ENCODE results near the gene SYT15. TPM values are rescaled to one million over a fixed set of nuclear protein-coding genes. Genes with fewer than 3 reads are reported as not detected.
"Not testable (repeated sequence)": the region's sequence is repeated elsewhere in the genome, so short reads cannot be mapped to it uniquely, and the experiment has no call there.

SYT15 gene
- total RNA-seq, 1 donor from 2014 or later: 12.5 TPM

DNA sequence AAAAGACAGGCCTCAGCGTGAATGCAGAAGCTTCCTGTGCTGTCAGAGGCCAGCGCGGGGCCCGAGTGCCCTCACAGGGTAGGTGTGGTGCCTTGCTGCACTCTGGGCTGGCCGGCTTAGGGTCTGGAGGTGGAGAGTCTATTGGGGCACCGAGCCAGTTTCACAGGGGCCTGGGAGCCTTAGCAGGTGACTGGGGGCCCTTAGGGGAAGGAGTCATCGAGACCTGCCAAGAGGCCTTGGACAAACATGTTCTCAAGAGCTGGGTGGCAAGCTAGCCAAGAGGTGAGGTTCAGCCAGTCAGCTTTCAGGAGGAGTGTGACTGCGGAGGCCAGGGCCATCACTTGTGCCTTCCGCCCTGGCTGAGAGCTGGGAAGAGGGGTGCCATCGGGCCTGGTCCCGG lies 3.6 kb downstream of the SYT15 start:
- H3K36me3 Mint-ChIP-seq (ENCODE audit: unreplicated experiment); H3K4me1 Mint-ChIP-seq (ENCODE audit: unreplicated experiment); H3K9me3 Mint-ChIP-seq (ENCODE audit: unreplicated experiment); H3K27me3 Mint-ChIP-seq (ENCODE audit: unreplicated experiment); DNase-seq (ENCODE audit: extremely low spot score, unreplicated experiment); H3K4me3 Mint-ChIP-seq (ENCODE audit: unreplicated experiment); H3K27ac Mint-ChIP-seq (ENCODE audit: unreplicated experiment): not testable (repeated sequence)

DNA sequence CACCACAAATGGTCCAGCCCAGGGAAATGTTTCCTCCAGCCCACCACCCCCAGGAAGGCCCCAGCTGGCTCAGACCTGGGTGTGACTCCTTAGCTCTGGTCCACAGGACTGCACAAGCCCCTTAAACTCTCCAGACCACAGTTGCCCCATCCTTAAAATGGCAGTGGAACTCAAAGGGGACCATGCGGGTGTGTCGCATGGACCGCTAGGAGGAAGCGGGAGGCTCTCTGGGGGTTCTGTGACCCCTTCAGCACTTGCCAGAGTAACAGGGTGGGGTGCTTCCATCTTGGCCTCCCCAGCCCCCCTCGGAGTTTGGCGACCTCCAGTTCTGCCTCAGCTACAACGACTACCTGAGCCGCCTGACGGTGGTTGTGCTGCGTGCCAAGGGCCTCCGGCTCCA lies 5.3 kb downstream of the SYT15 start:
- not testable (repeated sequence) for H3K36me3 Mint-ChIP-seq (ENCODE audit: unreplicated experiment); H3K4me3 Mint-ChIP-seq (ENCODE audit: unreplicated experiment); H3K4me1 Mint-ChIP-seq (ENCODE audit: unreplicated experiment); H3K27me3 Mint-ChIP-seq (ENCODE audit: unreplicated experiment); H3K27ac Mint-ChIP-seq (ENCODE audit: unreplicated experiment); H3K9me3 Mint-ChIP-seq (ENCODE audit: unreplicated experiment)
- peak; percentile 73 for DNase-seq (ENCODE audit: extremely low spot score, unreplicated experiment)

DNA sequence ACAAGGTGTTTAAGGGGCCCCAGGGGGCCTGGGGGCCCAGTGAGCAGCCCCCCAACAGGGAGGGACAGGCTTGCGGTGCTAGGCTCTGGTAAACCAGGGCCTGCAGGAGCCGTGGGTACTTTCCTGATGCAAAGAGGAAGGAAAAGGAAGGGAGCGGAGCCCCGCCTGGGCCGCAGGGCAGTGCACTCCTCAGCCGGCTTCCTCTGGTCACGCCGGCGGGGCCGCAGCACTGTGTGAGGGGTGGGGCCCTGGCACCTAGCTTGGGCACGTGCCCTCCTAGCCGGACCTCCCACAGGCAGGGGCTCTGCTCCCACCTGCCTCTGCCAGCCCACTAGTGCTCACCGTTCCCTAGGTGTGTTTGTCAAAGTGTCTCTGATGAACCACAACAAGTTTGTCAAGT lies 6.3 kb downstream of the SYT15 start:
- not testable (repeated sequence) for H3K27ac Mint-ChIP-seq (ENCODE audit: unreplicated experiment); H3K27me3 Mint-ChIP-seq (ENCODE audit: unreplicated experiment); DNase-seq (ENCODE audit: extremely low spot score, unreplicated experiment); H3K9me3 Mint-ChIP-seq (ENCODE audit: unreplicated experiment); H3K4me3 Mint-ChIP-seq (ENCODE audit: unreplicated experiment); H3K4me1 Mint-ChIP-seq (ENCODE audit: unreplicated experiment); H3K36me3 Mint-ChIP-seq (ENCODE audit: unreplicated experiment)

DNA sequence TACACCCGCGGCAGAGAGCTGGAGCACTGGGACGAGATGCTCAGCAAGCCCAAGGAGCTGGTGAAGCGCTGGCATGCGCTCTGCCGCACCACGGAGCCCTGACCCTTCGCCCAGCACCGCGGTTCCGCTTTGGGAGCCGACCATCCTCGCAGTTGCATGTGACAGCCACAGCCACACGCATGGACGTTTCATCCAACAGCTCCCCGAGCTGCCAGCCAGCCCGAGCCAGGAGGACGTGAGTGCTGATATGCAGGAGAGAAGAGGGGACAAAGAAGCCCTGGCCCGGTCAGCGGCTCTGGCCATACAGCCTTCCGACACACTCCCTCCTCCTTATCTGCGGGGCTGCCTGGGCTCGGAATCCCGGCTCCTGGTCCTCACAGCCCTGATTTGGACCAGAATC lies 8.6 kb downstream of the SYT15 start:
- H3K4me1 Mint-ChIP-seq (ENCODE audit: unreplicated experiment); H3K36me3 Mint-ChIP-seq (ENCODE audit: unreplicated experiment); H3K27ac Mint-ChIP-seq (ENCODE audit: unreplicated experiment); H3K9me3 Mint-ChIP-seq (ENCODE audit: unreplicated experiment); DNase-seq (ENCODE audit: extremely low spot score, unreplicated experiment); H3K27me3 Mint-ChIP-seq (ENCODE audit: unreplicated experiment); H3K4me3 Mint-ChIP-seq (ENCODE audit: unreplicated experiment): not testable (repeated sequence)

DNA sequence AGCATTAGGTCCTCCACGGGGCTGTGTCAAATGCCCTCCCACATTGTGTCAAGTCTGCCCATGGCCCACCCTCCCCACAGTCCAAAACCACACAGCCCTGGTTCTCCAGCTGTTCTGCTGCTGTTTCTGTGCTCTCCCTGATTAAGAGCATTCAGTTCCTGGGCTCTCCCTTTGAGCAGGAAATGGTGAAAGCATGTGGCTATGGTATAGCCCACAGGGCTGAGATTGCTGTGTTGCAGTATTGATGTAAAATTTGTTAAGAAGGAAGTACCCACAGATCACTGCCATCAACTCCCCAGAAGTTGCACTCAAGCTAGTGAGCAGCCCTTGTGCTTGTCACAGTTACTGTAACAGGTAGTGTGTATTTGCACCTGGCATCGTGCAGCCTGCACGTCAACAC lies 9.3 kb downstream of the SYT15 start:
- not testable (repeated sequence) for H3K4me1 Mint-ChIP-seq (ENCODE audit: unreplicated experiment); H3K27ac Mint-ChIP-seq (ENCODE audit: unreplicated experiment); H3K9me3 Mint-ChIP-seq (ENCODE audit: unreplicated experiment); H3K27me3 Mint-ChIP-seq (ENCODE audit: unreplicated experiment); H3K36me3 Mint-ChIP-seq (ENCODE audit: unreplicated experiment); DNase-seq (ENCODE audit: extremely low spot score, unreplicated experiment); H3K4me3 Mint-ChIP-seq (ENCODE audit: unreplicated experiment)

DNA sequence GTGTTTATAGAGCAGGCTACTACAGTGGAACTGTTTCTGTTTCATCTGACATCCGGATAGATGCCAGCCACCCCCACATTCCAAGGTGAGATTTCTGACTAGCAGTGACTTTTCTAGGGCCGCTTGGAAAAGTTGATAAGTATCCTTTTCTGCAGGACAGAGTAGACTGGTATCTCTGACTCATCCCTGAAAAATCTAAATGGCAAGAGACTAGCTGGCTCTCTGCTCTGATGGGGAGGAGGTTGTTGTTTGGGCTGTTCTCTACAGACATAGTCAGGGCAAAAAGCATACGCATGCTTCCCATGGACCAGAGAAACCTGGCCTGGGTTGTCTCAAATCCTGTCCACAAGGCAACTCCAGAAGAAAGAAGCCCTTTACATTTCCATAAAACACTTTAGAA lies 10.7 kb downstream of the SYT15 start:
- H3K4me3 Mint-ChIP-seq (ENCODE audit: unreplicated experiment); DNase-seq (ENCODE audit: extremely low spot score, unreplicated experiment); H3K4me1 Mint-ChIP-seq (ENCODE audit: unreplicated experiment); H3K27me3 Mint-ChIP-seq (ENCODE audit: unreplicated experiment); H3K27ac Mint-ChIP-seq (ENCODE audit: unreplicated experiment); H3K36me3 Mint-ChIP-seq (ENCODE audit: unreplicated experiment); H3K9me3 Mint-ChIP-seq (ENCODE audit: unreplicated experiment): not testable (repeated sequence)

DNA sequence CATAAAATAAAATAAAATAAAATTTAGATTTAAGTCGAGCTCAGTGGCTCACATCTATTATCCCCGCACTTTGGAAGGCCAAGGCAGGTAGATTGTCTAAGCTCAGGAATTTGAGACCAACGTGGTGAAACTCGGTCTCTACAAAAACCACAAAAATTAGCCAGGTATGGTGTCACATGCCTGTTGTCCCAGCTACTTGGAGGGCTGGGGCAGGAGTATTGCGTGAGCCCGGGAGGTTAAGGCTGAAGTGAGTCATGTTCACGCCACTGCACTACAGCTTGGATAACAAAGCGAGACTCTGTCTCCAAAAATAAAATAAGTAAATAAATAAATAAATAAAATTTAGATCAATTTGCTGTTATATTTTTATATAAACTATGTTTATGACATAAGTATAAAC lies 12.1 kb downstream of the SYT15 start:
- H3K27ac Mint-ChIP-seq (ENCODE audit: unreplicated experiment); H3K4me3 Mint-ChIP-seq (ENCODE audit: unreplicated experiment); H3K4me1 Mint-ChIP-seq (ENCODE audit: unreplicated experiment); H3K36me3 Mint-ChIP-seq (ENCODE audit: unreplicated experiment); H3K9me3 Mint-ChIP-seq (ENCODE audit: unreplicated experiment); H3K27me3 Mint-ChIP-seq (ENCODE audit: unreplicated experiment); DNase-seq (ENCODE audit: extremely low spot score, unreplicated experiment): not testable (repeated sequence)

DNA sequence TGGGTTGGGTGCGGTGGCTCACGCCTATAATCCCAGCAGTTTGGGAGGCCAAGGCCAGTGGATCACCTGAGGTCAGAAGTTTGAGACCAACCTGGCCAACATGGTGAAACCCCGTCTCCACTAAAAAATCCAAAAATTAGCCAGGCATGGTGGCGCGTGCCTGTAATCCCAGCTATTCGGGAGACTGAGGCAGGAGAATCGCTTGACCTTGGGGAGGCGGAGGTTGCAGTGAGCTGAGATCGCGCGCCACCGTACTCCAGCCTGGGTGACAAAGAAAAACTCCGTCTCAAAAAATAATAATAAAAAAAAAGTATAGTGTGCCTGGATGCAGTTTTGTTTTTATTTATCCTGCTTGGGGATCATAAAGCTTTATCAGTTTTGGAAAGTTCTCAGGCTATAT lies 14.4 kb downstream of the SYT15 start:
- H3K27me3 Mint-ChIP-seq (ENCODE audit: unreplicated experiment); H3K4me3 Mint-ChIP-seq (ENCODE audit: unreplicated experiment); DNase-seq (ENCODE audit: extremely low spot score, unreplicated experiment); H3K27ac Mint-ChIP-seq (ENCODE audit: unreplicated experiment); H3K9me3 Mint-ChIP-seq (ENCODE audit: unreplicated experiment); H3K36me3 Mint-ChIP-seq (ENCODE audit: unreplicated experiment); H3K4me1 Mint-ChIP-seq (ENCODE audit: unreplicated experiment): not testable (repeated sequence)

DNA sequence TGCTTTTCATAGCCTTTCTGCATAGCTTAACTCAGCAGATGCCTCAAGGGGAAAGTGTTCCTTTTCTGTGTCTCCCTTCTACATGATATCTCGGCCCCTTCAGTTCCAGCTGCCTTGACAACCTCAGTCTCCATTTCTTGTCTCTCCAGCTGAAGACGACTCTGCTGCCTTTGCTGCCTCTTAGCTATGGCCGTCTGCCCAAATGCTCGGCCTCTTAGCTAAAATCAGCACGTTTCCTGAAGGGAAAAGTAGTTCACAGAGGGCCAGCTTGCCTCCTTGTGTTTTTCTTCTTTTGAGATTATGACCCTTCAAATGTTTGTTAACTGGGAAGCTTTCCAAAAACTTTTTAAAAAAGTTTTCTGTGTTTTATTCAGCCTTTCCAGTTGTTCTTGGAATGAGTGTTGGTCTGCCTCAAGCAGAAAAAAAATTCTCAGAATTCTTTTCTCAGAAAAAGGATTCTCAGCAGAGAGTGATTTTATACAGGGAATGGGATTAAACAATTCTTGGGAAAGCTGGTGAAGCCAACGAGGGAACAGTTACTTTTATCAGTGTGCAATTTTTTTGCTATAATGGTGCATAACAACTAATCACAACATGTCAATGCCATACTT lies 15.6 kb downstream of the SYT15 start:
- not testable (repeated sequence) for H3K4me3 Mint-ChIP-seq (ENCODE audit: unreplicated experiment); H3K9me3 Mint-ChIP-seq (ENCODE audit: unreplicated experiment); DNase-seq (ENCODE audit: extremely low spot score, unreplicated experiment); H3K4me1 Mint-ChIP-seq (ENCODE audit: unreplicated experiment); H3K36me3 Mint-ChIP-seq (ENCODE audit: unreplicated experiment); H3K27me3 Mint-ChIP-seq (ENCODE audit: unreplicated experiment)
- H3K27ac Mint-ChIP-seq (ENCODE audit: unreplicated experiment): peak overlapping the region; percentile 85

DNA sequence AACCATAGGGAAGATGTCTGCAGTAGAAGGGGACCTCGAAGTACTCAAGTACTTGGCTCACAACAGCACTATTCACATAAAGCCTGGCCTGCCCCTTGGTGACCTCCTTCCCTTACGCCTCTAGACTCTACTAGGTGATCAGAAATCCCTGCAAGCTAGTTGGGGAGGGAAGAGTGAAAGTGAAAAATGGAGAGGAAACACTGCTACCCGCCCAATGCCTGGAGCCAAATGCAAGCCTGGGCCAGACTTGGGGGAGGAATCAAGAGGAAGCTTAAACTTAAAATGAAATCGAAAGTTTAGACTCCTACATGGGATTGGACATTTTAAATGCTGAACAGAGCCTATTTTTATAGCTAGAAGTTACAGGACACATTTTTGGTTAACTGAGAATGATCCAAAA lies 17.6 kb downstream of the SYT15 start:
- Mint-ChIP-seq H3K27ac (ENCODE audit: unreplicated experiment) (peak overlapping the region; percentile 59), H3K4me3 (ENCODE audit: unreplicated experiment) (peak overlapping the region; percentile 63)
- not testable (repeated sequence) for DNase-seq (ENCODE audit: extremely low spot score, unreplicated experiment); H3K4me1 Mint-ChIP-seq (ENCODE audit: unreplicated experiment); H3K27me3 Mint-ChIP-seq (ENCODE audit: unreplicated experiment); H3K9me3 Mint-ChIP-seq (ENCODE audit: unreplicated experiment); H3K36me3 Mint-ChIP-seq (ENCODE audit: unreplicated experiment)

Data from osteocyte (in vitro differentiated cells).